ENCODE results near the gene UGT1A10. TPM values are rescaled to one million over a fixed set of nuclear protein-coding genes. Genes with fewer than 3 reads are reported as not detected.

Gene UGT1A10
- total RNA-seq, 1 donor from 2014 or later: not detected

DNA sequence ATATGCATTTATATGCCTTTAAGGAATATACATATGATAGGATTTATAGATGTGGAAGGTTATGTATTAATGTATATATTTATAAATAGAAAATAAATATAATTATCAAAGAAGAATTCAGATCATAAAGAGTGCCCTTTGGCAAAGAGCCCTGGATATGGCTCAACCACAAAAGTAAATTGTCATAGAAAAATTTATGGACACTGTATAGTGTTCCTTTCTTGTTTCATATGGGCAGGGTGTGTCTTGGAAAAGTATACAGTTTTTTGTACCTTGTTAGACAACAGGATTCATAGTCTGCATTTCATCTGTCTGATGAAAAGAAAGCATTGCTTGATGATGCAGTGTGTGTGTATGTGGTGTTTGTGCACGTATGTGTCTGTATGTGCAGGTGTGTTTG, 48.4 kb downstream of the UGT1A10 start:
- no peak overlapping the region for H3K4me3 Mint-ChIP-seq (ENCODE audit: low read depth)
- peaks cover 5% of the 10 kb centered on the region for H3K4me1 Mint-ChIP-seq (ENCODE audit: low read depth)
- peaks cover 3% of the 10 kb centered on the region for H3K9me3 Mint-ChIP-seq (ENCODE audit: low read depth)
- H3K36me3 Mint-ChIP-seq (ENCODE audit: insufficient read depth): no peaks in the 10 kb centered on the region
- TF ChIP-seq, protein P1, sequence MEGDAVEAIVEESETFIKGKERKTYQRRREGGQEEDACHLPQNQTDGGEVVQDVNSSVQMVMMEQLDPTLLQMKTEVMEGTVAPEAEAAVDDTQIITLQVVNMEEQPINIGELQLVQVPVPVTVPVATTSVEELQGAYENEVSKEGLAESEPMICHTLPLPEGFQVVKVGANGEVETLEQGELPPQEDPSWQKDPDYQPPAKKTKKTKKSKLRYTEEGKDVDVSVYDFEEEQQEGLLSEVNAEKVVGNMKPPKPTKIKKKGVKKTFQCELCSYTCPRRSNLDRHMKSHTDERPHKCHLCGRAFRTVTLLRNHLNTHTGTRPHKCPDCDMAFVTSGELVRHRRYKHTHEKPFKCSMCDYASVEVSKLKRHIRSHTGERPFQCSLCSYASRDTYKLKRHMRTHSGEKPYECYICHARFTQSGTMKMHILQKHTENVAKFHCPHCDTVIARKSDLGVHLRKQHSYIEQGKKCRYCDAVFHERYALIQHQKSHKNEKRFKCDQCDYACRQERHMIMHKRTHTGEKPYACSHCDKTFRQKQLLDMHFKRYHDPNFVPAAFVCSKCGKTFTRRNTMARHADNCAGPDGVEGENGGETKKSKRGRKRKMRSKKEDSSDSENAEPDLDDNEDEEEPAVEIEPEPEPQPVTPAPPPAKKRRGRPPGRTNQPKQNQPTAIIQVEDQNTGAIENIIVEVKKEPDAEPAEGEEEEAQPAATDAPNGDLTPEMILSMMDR (IDR thresholded peaks at IDR 0.05; ENCODE audit: unreplicated experiment): no peak
- H3K27ac Mint-ChIP-seq: no peak overlapping the region
- DNase-seq (ENCODE audit: low spot score, unreplicated experiment): no peak
- peaks cover 4% of the 10 kb centered on the region for H3K27me3 Mint-ChIP-seq

DNA sequence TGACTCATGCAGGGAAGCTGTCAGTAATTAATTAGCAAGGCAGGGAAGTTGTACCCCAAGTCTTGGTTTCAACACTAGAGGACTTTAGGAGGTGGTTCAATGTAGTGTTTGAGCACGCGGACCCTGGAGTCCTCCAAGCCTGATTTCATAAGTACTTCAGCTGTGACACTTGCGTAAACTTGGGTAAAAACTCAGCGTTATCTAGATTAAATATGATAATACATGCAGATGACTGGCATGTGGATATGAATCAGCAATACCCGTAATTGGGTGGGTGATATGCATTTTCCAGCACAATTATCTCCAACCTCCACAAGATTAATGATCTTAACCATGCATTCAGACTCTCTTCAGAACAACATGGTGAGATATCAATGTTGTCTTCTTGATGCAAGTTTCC, 50.7 kb downstream of the UGT1A10 start:
- Mint-ChIP-seq H3K27me3 (no peaks in the 10 kb centered on the region), H3K9me3 (ENCODE audit: low read depth) (peaks cover 3% of the 10 kb centered on the region)

DNA sequence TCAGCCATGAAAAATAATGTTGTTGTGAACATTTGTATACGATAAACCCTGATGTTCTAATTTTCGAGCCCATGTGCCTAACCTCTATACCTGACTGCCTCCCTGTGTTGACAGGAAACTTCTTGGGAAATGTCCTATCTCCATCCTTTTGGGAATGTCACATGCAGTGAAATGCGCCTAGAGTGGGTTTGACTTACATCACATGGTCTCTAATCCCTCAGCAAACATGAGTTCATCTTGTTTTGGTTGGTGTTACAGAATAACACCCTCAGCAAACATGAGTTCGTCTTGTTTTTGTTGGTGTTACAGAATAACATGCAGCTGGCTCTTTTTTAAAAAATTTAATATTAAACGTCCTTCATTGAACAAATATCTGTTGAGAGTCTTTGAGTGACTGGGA, 52.1 kb downstream of the UGT1A10 start:
- Mint-ChIP-seq H3K9me3 (ENCODE audit: low read depth) (peaks cover 3% of the 10 kb centered on the region), H3K4me1 (ENCODE audit: low read depth) (peaks cover 11% of the 10 kb centered on the region), H3K4me3 (ENCODE audit: low read depth) (no peak overlapping the region), H3K27me3 (no peaks in the 10 kb centered on the region), H3K36me3 (ENCODE audit: insufficient read depth) (no peaks in the 10 kb centered on the region), H3K27ac (no peak overlapping the region)
- no peak for DNase-seq (ENCODE audit: low spot score, unreplicated experiment)
- TF ChIP-seq, protein P1 (IDR thresholded peaks at IDR 0.05; ENCODE audit: unreplicated experiment): no peak

More for the DNA sequence above, 50.7 kb downstream of the UGT1A10 start:
- Mint-ChIP-seq H3K27ac (no peak overlapping the region), H3K4me1 (ENCODE audit: low read depth) (peaks cover 11% of the 10 kb centered on the region), H3K36me3 (ENCODE audit: insufficient read depth) (no peaks in the 10 kb centered on the region), H3K4me3 (ENCODE audit: low read depth) (no peak overlapping the region)
- no peak for DNase-seq (ENCODE audit: low spot score, unreplicated experiment)
- TF ChIP-seq, protein P1 (IDR thresholded peaks at IDR 0.05; ENCODE audit: unreplicated experiment): no peak

DNA sequence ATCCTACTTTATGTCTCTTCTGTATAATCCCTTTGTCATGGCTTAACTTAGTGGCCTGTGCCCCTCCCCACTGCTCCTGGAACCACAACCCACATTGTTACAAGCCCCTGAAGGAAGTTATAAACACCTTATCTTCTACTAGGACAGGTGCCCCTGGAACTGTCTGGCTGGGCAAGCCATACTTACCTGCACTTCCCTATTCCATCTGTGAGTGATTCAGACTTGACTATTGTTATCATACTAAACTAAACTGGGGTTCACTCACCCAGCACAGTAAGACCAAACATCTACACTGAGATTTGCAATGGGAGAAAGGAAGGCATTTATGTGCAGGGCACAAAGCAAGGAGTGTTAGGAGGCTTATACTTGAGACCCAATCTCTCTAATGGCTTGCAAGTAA, 52.8 kb downstream of the UGT1A10 start:
- TF ChIP-seq, protein P1 (IDR thresholded peaks at IDR 0.05; ENCODE audit: unreplicated experiment): no peak
- DNase-seq (ENCODE audit: low spot score, unreplicated experiment): no peak
- Mint-ChIP-seq H3K27ac (no peak overlapping the region), H3K36me3 (ENCODE audit: insufficient read depth) (no peaks in the 10 kb centered on the region), H3K27me3 (no peaks in the 10 kb centered on the region), H3K4me1 (ENCODE audit: low read depth) (peaks cover 11% of the 10 kb centered on the region), H3K4me3 (ENCODE audit: low read depth) (no peak overlapping the region), H3K9me3 (ENCODE audit: low read depth) (peaks cover 3% of the 10 kb centered on the region)

DNA sequence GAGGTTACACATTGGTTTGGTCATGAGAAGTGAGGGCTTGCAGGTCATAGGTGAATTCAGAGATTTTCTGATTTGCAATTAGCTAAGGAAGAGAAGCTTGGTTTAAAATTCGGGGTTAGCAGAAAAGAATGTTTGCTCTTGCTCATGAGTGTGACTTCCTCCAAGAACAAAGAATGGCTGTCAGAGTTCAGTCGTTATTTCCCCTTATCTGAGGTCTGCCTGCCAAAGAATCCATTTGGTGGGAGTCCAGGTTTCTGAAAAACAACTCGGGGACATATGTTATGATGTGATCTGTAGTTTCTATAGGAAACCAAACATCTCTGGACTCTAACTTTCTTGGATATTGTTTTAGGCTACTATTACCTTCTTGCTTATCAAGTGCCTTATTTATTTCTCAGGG, 53.3 kb downstream of the UGT1A10 start:
- H3K27ac Mint-ChIP-seq: no peak overlapping the region
- H3K4me1 Mint-ChIP-seq (ENCODE audit: low read depth): peaks cover 11% of the 10 kb centered on the region
- H3K9me3 Mint-ChIP-seq (ENCODE audit: low read depth): peaks cover 3% of the 10 kb centered on the region
- no peak overlapping the region for H3K4me3 Mint-ChIP-seq (ENCODE audit: low read depth)
- H3K36me3 Mint-ChIP-seq (ENCODE audit: insufficient read depth): no peaks in the 10 kb centered on the region
- H3K27me3 Mint-ChIP-seq: no peaks in the 10 kb centered on the region
- DNase-seq (ENCODE audit: low spot score, unreplicated experiment): no peak
- TF ChIP-seq, protein P1 (IDR thresholded peaks at IDR 0.05; ENCODE audit: unreplicated experiment): no peak
